Astrocyte of the hippocampus (primary cell): Measurements from ENCODE around the gene ING5.

Experiments
- DNase-seq: peaks from one replicate; pipeline ENCODE4 v3.0.0; 2011; ENCODE audit warnings: low read depth, low spot score

ING5 gene

GRCh38 chr2:241672243-241673188, 29.3 kb upstream of the ING5 start:
- DNase-seq = no peak

- DNase-seq = no peak
Measured at GRCh38 chr2:241673189-241673663, 28.6 kb upstream of the ING5 start.

- peak; percentile 87 for DNase-seq
Measured at GRCh38 chr2:241673797-241674725, 27.8 kb upstream of the ING5 start.

GRCh38 chr2:241675885-241676284, 26.0 kb upstream of the ING5 start:
- no peak for DNase-seq

GRCh38 chr2:241676665-241677064, 25.2 kb upstream of the ING5 start:
- no peak for DNase-seq

- DNase-seq = no peak
Measured at GRCh38 chr2:241677392-241677791, 24.4 kb upstream of the ING5 start.

- no peak for DNase-seq
Measured at GRCh38 chr2:241678307-241678706, 23.5 kb upstream of the ING5 start.

- DNase-seq = no peak
Measured at GRCh38 chr2:241678784-241679540, 22.9 kb upstream of the ING5 start.

- DNase-seq = no peak
Measured at GRCh38 chr2:241680044-241680443, 21.8 kb upstream of the ING5 start.

- DNase-seq = peak; percentile 90
Measured at GRCh38 chr2:241680827-241681599, 20.8 kb upstream of the ING5 start.

GRCh38 chr2:241686324-241686649, 15.6 kb upstream of the ING5 start:
- DNase-seq = peak; percentile 22

GRCh38 chr2:241686650-241687425, 15.0 kb upstream of the ING5 start, which contains the start of gene DTYMK:
DTYMK (minus strand) TSS chr2:241686815; CDS start chr2:241686783, 32 bp downstream.
- peak; percentile 99 for DNase-seq

- DNase-seq = no peak
Measured at GRCh38 chr2:241689306-241689705, 12.5 kb upstream of the ING5 start.

GRCh38 chr2:241690202-241690717, 11.6 kb upstream of the ING5 start:
- no peak for DNase-seq

- peak; percentile 90 for DNase-seq
Measured at GRCh38 chr2:241692448-241692847, 9.4 kb upstream of the ING5 start.

- DNase-seq = no peak
Measured at GRCh38 chr2:241695651-241696050, 6.2 kb upstream of the ING5 start.

- DNase-seq = no peak
Measured at GRCh38 chr2:241701149-241701398, 765 bp upstream of the ING5 start.

- peak; percentile 93 for DNase-seq
Measured at GRCh38 chr2:241702155-241703031, 554 bp downstream of the ING5 start.

- DNase-seq = peak; percentile 49
Measured at GRCh38 chr2:241703032-241703604, 1.3 kb downstream of the ING5 start.
